Right cardiac atrium (tissue), 5 donors: Measurements from ENCODE around the gene PNP. TPM values are rescaled to one million over a fixed set of nuclear protein-coding genes. Genes with fewer than 3 reads are reported as not detected.
A peak's percentile ranks its signal among the peaks of the same experiment; 100 is the strongest.

ENCODE experiments used
- ATAC-seq, 2 donors: fragments of 200-7000 bp; cut with Tn5 transposase; one replicate each; pipeline versions ENCODE4 v1.8.0 to v1.9.1; 2020; ENCODE audit warnings: moderate library complexity in 2 of 2, mild to moderate bottlenecking in 1 of 2
- DNase-seq, 3 donors: peaks; one replicate each; pipeline ENCODE4 v3.0.0-alpha.2; 2020
- H3K27ac ChIP-seq: one replicate; pipeline ENCODE4 v1.5.1; 2013; ENCODE audit warnings: mild to moderate bottlenecking, low read length, control low read depth, moderate library complexity
- H3K27me3 ChIP-seq: one replicate; pipeline ENCODE4 v1.6.1; 2013; ENCODE audit not compliant: control insufficient read depth, insufficient read depth
- H3K4me1 ChIP-seq: one replicate; pipeline ENCODE4 v1.6.1; 2013; ENCODE audit warnings: low read length; ENCODE audit not compliant: control insufficient read depth, insufficient read depth
- H3K4me3 ChIP-seq: one replicate; pipeline ENCODE4 v1.5.1; 2013; ENCODE audit warnings: low read length, control low read depth
- H3K9me3 ChIP-seq: one replicate; pipeline ENCODE4 v1.6.1; 2013; ENCODE audit warnings: low read length; ENCODE audit not compliant: control insufficient read depth
- WGBS: extraction: QIAGEN DNeasy Blood & Tissue Kit; methylation state at CpG from one replicate; pipeline ENCODE4 v1.1.7; 2013; 5-methylcytosine and 5-hydroxymethylcytosine counted together
- intact Hi-C, 4 donors: fragments of 100-400 bp; cut with DNase I; formaldehyde crosslinking; loops; one replicate each; pipeline versions ENCODE4 v1.11.0 to v1.14.0; 2022 to 2023
- polyA plus RNA-seq: library from polyadenylated mRNA; stranded (reverse); fragments of 200-250 nt; gene quantifications from one replicate; pipeline ENCODE4 v1.2.3, GENCODE V29; 2013
- total RNA-seq, 4 donors: library from RNA; stranded (reverse); fragmentation: NEBNext Ultra II Directional; extraction: Animal tissue kit (Norgen Biotek cat#: 25700); gene quantifications; one replicate each; pipeline ENCODE4 v1.2.1, GENCODE V29; 2021
- donor health status: healthy with polysubstance abuse.
- donor health status: DM: no; HTN: yes; CAD: no.
- donor health status: DM: no; HTN: no; CAD: no.
- donor health status: DM: no; HTN: yes; CAD: no; lungs with severe emphysema.
- donor health status: DM: yes; HTN: yes; CAD: no.

Gene PNP
- total and polyA plus RNA-seq, 5 donors = 6.2 to 17.2 (median 7.9) TPM

GRCh38 chr14:20454516-20455354, 14.5 kb upstream of the PNP start, which contains the start of the genes APEX1 and OSGEP:
Gene APEX1, plus strand, starts transcription at chr14:20455226. Its CDS starts 420 bp downstream, at chr14:20455646.
Gene OSGEP, minus strand, starts transcription at chr14:20454812. Its CDS starts 129 bp downstream, at chr14:20454683.
- no peaks in the 10 kb centered on the region for H3K9me3 ChIP-seq
- WGBS = under 1% methylated on average over 56 of the region's 56 CpGs
- intact Hi-C loops = loop anchor here in 1 of 4 donors (10.0 kb wide), 1 partner anchor 110 kb away; the partner anchor contains the start of gene PARP2
- ATAC-seq (peak; percentile 97), DNase-seq (peak; percentile 99)
- H3K27me3 ChIP-seq = no peaks in the 10 kb centered on the region
- peak within 1 kb of the TSS; percentile 61 for H3K4me3 ChIP-seq
- H3K27ac ChIP-seq = peak within 1 kb of the TSS; percentile 89
- peaks cover 3% of the 10 kb centered on the region for H3K4me1 ChIP-seq

GRCh38 chr14:20455355-20456300, 13.6 kb upstream of the PNP start:
- Histone ChIP-seq H3K4me3 (peak overlapping the region; percentile 47), H3K27me3 (no peaks in the 10 kb centered on the region), H3K4me1 (peaks cover 5% of the 10 kb centered on the region), H3K9me3 (no peaks in the 10 kb centered on the region), H3K27ac (peak overlapping the region; percentile 62)
- 1% methylated on average over 39 of the region's 39 CpGs for WGBS
- ATAC-seq (peak; percentile 66 to 77), DNase-seq (no peak)
- intact Hi-C loops = loop anchor here in 1 of 4 donors (10.0 kb wide), 1 partner anchor 111 kb away; the partner anchor contains the start of gene PARP2

DNA sequence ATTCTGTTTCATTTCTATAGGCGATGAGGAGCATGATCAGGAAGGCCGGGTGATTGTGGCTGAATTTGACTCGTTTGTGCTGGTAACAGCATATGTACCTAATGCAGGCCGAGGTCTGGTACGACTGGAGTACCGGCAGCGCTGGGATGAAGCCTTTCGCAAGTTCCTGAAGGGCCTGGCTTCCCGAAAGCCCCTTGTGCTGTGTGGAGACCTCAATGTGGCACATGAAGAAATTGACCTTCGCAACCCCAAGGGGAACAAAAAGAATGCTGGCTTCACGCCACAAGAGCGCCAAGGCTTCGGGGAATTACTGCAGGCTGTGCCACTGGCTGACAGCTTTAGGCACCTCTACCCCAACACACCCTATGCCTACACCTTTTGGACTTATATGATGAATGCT, 12.2 kb upstream of the PNP start:
- no peak overlapping the region for H3K27ac ChIP-seq
- intact Hi-C loops = loop anchor here in 1 of 4 donors (10.0 kb wide), 1 partner anchor 112 kb away; the partner anchor contains the start of gene PARP2
- H3K27me3 ChIP-seq = no peaks in the 10 kb centered on the region
- 75% methylated on average over 13 of the region's 13 CpGs for WGBS
- H3K9me3 ChIP-seq = no peaks in the 10 kb centered on the region
- peak in 1 of 3 donors; percentile 33 for DNase-seq
- H3K4me1 ChIP-seq = peaks cover 5% of the 10 kb centered on the region
- no peak overlapping the region for H3K4me3 ChIP-seq
- no peak for ATAC-seq

GRCh38 chr14:20458031-20458789, 11.0 kb upstream of the PNP start:
- DNase-seq = peak in 1 of 3 donors; percentile 41
- intact Hi-C loops = loop anchor here in 1 of 4 donors (10.0 kb wide), 1 partner anchor 113 kb away; the partner anchor contains the start of gene PARP2
- H3K4me1 ChIP-seq = peaks cover 5% of the 10 kb centered on the region
- no peaks in the 10 kb centered on the region for H3K27me3 ChIP-seq
- no peaks in the 10 kb centered on the region for H3K9me3 ChIP-seq
- H3K27ac ChIP-seq = no peak overlapping the region
- WGBS = 48% methylated on average over 8 of the region's 8 CpGs
- no peak overlapping the region for H3K4me3 ChIP-seq
- ATAC-seq = no peak

DNA sequence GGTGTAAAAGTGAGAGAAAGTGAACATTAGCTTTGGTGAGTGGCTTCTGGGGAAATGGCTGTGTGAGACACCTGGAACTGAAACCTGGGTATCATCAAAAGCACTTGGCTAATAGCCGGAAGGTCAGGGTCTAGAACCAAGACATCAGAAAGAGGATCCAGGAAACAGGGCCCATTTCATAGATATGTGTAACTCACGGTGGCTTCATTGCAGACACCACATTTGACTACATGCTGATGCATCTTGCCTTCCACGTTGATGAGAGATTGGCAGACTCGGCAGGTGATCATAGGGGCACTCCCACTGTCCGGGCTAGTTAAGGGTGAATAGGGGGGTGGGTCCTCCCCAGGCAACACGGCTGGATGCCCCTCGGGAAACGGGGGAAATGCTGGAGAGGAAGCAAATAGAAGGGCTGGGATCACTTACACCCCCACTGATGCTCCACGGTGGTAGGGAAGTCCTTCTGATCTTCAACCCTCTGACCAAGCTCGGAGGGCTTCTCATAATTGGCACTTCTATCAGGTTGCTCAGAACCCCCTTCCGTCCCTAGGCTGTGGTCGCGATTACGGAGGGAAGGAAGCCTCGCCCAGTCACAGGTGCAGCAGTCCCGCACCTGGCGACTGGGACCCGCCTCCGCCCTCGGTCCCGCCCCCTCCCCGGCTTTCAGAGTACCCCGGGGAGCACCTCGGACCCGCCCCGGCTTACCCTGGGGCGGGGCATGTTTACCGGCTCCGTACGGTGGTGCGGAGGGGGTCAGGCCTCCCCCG, 8.6 kb upstream of the PNP start:
- peak; percentile 2 to 5 for ATAC-seq

GRCh38 chr14:20461225-20462141, 7.7 kb upstream of the PNP start, which contains the start of gene PIP4P1:
Gene PIP4P1, minus strand, starts transcription at chr14:20461434. Its CDS starts 109 bp downstream, at chr14:20461325.
- H3K4me1 ChIP-seq = peaks cover 5% of the 10 kb centered on the region
- no peaks in the 10 kb centered on the region for H3K9me3 ChIP-seq
- H3K4me3 ChIP-seq = peak within 1 kb of the TSS; percentile 78
- under 1% methylated on average over 67 of the region's 67 CpGs for WGBS
- intact Hi-C loops = no loop called here
- no peaks in the 10 kb centered on the region for H3K27me3 ChIP-seq
- peak; percentile 98 for ATAC-seq
- peak; percentile 99 to 100 (median 99) for DNase-seq
- H3K27ac ChIP-seq = peak within 1 kb of the TSS; percentile 73

More for the DNA sequence above, 8.6 kb upstream of the PNP start:
- Histone ChIP-seq H3K9me3 (no peaks in the 10 kb centered on the region), H3K27ac (peak overlapping the region; percentile 73), H3K4me1 (peaks cover 5% of the 10 kb centered on the region), H3K4me3 (peak overlapping the region; percentile 78), H3K27me3 (no peaks in the 10 kb centered on the region)
- WGBS = 5% methylated on average over 32 of the region's 32 CpGs
- no peak for DNase-seq
- intact Hi-C loops = no loop called here

GRCh38 chr14:20468764-20469241, 403 bp upstream of the PNP start:
- Histone ChIP-seq H3K4me3 (peak overlapping the region; percentile 55), H3K9me3 (no peaks in the 10 kb centered on the region), H3K27ac (peak overlapping the region; percentile 79), H3K27me3 (no peaks in the 10 kb centered on the region), H3K4me1 (peaks cover 4% of the 10 kb centered on the region)
- WGBS = 29% methylated on average over 16 of the region's 16 CpGs
- ATAC-seq (peak in 1 of 2 donors; percentile 1), DNase-seq (peak in 2 of 3 donors; percentile 35 to 67)
- intact Hi-C loops = no loop called here

DNA sequence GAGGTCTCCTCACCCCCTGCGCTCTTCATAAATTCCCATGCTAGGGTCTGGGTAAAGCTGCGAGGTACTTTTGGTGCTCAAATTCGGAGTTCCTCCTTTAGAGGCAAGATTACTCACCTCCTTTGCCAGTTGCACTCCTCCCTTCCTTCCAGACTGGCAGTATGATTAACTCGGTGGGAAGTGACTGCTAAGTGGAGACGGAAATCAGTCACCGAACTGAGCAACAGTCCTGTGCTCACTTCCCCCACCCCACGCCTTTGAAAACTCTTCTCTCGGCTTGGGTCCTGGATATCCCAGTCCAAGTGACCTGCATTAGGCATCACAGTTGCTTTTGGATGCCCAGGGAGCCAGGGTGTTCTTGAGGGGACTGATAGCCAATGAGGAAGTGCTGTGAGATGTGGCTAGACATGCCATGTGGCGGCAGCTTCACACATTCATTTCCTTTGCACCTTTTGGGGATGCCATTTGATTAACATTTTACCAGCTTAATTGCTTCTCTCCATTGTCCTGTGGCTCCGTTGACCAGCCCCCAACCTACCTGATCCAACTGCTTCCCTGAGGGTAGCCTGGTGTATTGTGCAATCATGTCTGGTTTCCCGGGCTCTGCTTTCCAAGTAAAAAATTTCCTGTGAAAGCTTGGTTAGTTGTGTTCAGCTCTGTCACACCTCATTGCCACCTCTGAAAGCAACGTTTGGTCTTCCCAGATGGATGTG, 840 bp downstream of the PNP start:
- intact Hi-C loops = no loop called here
- peaks cover 4% of the 10 kb centered on the region for H3K4me1 ChIP-seq
- ATAC-seq (peak; percentile 60 to 88), DNase-seq (peak in 2 of 3 donors; percentile 26 to 45)
- H3K4me3 ChIP-seq = peak overlapping the region; percentile 55
- H3K27ac ChIP-seq = peak overlapping the region; percentile 79
- H3K27me3 ChIP-seq = no peaks in the 10 kb centered on the region
- H3K9me3 ChIP-seq = no peaks in the 10 kb centered on the region
- WGBS = 2% methylated on average over 12 of the region's 12 CpGs
